Ecto neural progenitor cell (in vitro differentiated cells): ENCODE measurements around the gene ATP1B2.
"Not testable (repeated sequence)": the region's sequence is repeated elsewhere in the genome, so short reads cannot be mapped to it uniquely, and the experiment has no call there.

ENCODE experiments used
- DNase-seq: peaks from one replicate; pipeline ENCODE4 v3.0.0-alpha.2; 2018; ENCODE audit warnings: low spot score

Gene ATP1B2

DNA sequence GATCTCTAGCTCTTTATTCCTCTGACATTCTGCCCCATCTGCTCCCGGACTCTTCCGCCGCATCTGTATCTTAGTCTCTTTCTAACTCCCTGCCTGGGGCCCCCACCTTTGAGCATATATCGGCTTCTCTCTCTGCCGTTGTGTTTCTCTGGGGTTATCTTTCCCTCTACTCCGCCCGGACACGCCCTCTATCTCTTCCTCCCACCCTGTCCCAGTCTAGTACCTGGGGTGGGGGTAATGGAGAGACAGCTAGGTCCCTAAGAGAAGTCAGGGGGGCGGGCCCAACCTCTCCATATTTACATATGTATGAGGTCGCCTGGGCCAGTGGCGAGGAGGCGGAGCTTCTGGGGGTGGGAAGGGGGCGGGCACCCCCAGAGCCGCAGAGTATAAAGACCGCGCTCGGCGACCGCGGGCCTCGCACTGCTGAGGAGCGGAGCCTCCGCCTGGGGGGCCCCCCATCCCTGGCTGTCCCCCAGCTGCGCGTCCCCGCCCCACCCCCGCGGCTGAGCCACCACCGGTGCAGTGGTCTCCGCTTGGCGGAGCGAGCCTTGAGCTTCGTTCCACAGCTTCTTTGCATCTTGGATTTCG, at the start of gene ATP1B2:
Gene ATP1B2 (plus strand): TSS at position 418 of the 588 bp plus-strand sequence. CDS start 593 bp downstream, outside the sequence.
- peak; percentile 96 for DNase-seq

DNA sequence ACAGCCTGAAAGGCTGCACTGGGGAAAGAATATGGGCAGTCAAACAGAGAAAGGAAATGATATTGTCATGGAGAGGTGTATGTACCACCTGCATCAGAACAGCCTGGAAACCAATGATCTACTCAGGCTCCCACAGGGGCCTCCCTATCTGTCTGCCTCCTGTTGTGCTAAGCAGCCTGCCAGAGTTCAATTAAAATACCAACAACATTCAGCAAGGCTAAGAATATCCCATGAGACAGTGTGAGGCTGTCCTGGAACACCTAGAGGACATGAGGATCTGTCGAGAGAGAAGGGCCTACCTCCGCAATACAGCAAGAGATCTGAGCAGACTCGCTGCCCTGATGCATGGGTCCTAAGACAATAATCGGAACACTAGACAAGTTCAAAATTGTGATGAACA, 44.4 kb upstream of the ATP1B2 start:
- DNase-seq = no peak

DNA sequence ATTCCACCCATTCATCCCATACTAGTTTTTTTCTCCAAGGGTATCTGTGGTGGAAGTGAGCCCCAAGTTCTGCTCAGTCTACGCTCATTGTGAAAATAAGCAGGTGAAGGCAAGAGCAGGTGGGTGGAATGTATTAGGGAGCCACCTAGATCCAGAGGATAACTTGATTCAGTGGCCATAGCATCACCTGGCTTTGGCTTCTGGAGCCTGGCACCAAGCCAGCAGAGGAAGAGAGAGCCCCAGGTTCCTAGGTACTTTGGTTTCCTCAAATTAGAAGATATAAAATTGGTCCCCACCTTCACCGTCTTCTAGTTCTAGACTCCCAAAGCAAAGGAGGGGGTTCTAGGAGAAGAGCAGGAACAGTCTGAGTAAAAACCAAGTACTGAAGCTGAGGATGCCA, 40.1 kb upstream of the ATP1B2 start:
- DNase-seq = no peak

GRCh38 chr17:7611635-7612293, 39.0 kb upstream of the ATP1B2 start:
- DNase-seq = no peak

- DNase-seq = no peak
These were observed 38.5 kb upstream of the ATP1B2 start for GRCh38 chr17:7612294-7612640.

GRCh38 chr17:7613769-7614424, 36.8 kb upstream of the ATP1B2 start:
- no peak for DNase-seq

GRCh38 chr17:7614425-7615264, 36.1 kb upstream of the ATP1B2 start, which contains the start of gene FXR2:
Gene FXR2, minus strand, starts transcription at chr17:7614897. Its CDS starts 365 bp downstream, at chr17:7614532.
- DNase-seq = peak; percentile 100

DNA sequence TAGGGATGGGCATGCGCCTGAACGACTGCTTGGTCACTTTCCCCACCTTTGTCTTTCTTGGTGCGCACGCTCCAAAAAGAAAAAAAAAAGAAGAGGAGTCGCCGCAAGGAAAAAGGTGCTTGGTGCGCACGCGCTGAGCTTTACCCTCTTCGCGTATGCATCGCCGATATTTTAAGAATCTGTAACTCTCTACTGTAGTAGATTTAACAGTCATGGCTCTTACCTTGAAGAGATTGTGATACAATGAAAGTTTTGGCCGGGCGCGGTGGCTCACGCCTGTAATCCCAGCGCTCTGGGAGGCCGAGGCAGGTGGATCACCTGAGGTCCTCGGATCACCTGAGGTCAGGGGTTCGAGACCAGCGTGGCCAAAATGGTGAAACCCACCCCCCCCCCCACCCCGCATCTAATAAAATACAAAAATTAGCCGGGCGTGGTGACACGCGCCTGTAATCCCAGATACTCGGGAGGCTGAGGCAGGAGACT, 35.4 kb upstream of the ATP1B2 start:
- no peak for DNase-seq

GRCh38 chr17:7618608-7619007, 32.1 kb upstream of the ATP1B2 start:
- no peak for DNase-seq

DNA sequence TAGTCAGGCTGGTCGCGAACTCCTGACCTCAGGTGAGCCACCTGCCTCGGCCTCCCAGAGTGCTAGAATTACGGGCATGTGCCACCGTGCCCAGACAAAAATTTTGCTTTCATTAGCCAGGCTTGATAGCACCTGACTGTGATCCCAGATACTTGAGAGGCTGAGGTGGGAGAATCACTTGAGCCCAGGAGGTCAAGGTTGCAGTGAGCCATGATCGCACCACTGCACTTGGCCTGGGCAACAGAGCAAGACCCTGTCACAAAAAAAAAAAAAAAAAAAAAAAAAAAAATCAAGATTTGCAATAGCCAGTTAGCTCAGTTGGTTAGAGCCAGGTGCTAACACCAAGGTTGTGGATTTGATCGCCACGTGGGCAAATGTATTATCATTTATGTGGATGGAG, 29.9 kb upstream of the ATP1B2 start:
- no peak for DNase-seq

DNA sequence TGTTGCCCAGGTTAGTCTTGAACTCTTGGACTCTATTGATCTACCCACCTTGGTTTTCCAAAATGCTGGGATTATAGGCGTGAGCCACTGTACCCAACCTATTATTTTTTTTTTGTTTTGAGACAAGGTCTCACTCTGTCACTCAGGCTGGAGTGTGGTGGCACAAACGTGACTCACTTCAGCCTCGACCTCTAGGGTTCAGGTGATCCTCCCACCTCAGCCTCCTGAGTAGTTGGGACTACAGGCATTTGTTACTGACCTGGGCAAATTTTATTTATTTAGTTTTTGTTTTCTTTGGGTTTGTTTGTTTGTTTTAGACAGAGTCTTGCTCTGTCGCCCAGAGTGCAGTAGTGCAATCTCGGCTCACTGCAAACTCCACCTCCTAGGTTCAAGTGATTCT, 27.1 kb upstream of the ATP1B2 start:
- DNase-seq = no peak

DNA sequence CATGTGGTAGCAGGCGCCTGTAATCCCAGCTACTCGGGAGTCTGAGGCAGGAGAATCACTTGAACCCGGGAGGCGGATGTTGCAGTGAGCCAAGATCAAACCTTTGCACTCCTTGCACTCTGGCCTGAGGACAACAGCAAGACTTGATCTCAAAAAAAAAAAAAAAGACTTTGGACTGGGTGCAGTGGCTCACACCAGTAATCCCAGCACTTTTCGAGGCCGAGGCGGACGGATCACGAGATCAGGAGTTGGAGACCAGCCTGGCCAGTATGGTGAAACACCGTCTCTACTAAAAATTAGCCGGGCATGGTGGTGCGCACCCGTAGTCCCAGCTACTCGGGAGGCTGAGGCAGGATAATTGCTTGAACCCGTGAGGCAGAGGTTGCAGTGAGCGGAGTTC, 25.0 kb upstream of the ATP1B2 start:
- not testable (repeated sequence) for DNase-seq

- no peak for DNase-seq
These were observed 24.4 kb upstream of the ATP1B2 start for GRCh38 chr17:7626307-7626706.

GRCh38 chr17:7626956-7627249, 23.8 kb upstream of the ATP1B2 start:
- no peak for DNase-seq

- DNase-seq = peak; percentile 99
These were observed 23.2 kb upstream of the ATP1B2 start, which contains the start of gene SAT2 for GRCh38 chr17:7627250-7628121. Gene SAT2, minus strand, starts transcription at chr17:7627821. Its CDS starts 186 bp downstream, at chr17:7627635.

GRCh38 chr17:7629939-7630571, 20.7 kb upstream of the ATP1B2 start, which contains the start of gene SHBG:
Gene SHBG, plus strand, starts transcription at chr17:7630135. Its CDS starts 38 bp downstream, at chr17:7630173.
- DNase-seq = no peak

GRCh38 chr17:7631398-7632380, 19.0 kb upstream of the ATP1B2 start:
- DNase-seq = no peak

DNA sequence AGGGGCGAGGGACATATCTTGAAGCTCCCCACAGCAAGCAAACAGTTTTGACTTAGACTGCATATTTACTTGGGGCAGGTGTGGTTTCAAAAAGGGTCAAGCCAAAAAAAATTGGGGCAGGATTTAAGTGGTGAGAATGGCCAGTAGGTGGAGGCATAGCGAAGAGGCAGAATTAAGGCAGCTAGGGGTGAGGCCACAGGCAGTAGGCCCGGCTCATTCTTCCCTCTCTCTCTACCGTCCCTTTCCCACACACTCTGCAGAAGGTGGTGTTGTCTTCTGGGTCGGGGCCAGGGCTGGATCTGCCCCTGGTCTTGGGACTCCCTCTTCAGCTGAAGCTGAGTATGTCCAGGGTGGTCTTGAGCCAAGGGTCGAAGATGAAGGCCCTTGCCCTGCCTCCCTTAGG, 18.2 kb upstream of the ATP1B2 start:
- DNase-seq = no peak

DNA sequence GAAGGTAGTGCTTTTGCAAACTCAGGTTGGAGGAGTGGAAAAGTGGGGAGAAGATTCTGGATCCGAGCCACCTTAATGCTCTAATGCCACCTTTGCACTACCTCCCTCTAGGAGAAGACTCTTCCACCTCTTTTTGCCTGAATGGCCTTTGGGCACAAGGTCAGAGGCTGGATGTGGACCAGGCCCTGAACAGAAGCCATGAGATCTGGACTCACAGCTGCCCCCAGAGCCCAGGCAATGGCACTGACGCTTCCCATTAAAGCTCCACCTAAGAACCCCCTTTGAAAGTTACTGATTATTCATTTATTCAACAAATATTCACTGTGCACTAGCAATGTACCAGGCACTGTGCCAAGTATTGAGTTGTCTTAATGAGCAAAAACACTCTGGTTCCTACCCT, 17.6 kb upstream of the ATP1B2 start:
- DNase-seq = no peak

DNA sequence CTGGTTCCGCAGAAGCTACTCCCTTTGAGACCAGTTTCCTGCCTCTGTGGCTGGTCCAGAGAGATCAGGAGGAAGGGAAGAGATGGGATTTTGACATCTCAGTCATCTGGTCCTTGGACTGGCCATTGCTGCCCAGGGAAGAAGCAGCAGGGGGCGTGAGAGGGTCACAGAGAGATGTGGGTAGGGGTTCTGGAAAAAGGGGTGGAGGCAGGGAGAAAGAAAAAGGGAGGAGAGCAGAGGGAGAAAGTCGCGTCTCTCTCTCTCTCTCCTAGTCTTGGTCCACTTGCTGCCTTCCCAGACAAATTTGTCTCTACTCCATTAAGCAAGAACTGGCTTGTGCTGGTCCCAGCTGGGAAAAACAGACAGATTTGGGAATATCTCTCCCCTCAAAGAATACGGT, 16.3 kb upstream of the ATP1B2 start:
- DNase-seq = peak; percentile 84
